ENCODE results near the gene LRRFIP1.
"Not testable (repeated sequence)": the region's sequence is repeated elsewhere in the genome, so short reads cannot be mapped to it uniquely, and the experiment has no call there.

Gene LRRFIP1

GRCh38 chr2:237774811-237775553, 147.6 kb downstream of the LRRFIP1 start:
- H3K4me3 ChIP-seq (ENCODE audit: low read length) = no peak overlapping the region
- no peak for TF ChIP-seq ZNF274 (IDR thresholded peaks at IDR 0.05; ENCODE audit: low read depth, low read length)

- H3K4me3 ChIP-seq (ENCODE audit: low read length) = no peak overlapping the region
- TF ChIP-seq ZNF274 (IDR thresholded peaks at IDR 0.05; ENCODE audit: low read depth, low read length) = no peak
Observed at GRCh38 chr2:237779521-237779920, 152.1 kb downstream of the LRRFIP1 start.

- TF ChIP-seq ZNF274 (IDR thresholded peaks at IDR 0.05; ENCODE audit: low read depth, low read length) = no peak
- H3K4me3 ChIP-seq (ENCODE audit: low read length) = no peak overlapping the region
Observed at GRCh38 chr2:237782181-237782580, 154.8 kb downstream of the LRRFIP1 start.

GRCh38 chr2:237783678-237784077, 156.3 kb downstream of the LRRFIP1 start:
- not testable (repeated sequence) for H3K4me3 ChIP-seq (ENCODE audit: low read length)

DNA sequence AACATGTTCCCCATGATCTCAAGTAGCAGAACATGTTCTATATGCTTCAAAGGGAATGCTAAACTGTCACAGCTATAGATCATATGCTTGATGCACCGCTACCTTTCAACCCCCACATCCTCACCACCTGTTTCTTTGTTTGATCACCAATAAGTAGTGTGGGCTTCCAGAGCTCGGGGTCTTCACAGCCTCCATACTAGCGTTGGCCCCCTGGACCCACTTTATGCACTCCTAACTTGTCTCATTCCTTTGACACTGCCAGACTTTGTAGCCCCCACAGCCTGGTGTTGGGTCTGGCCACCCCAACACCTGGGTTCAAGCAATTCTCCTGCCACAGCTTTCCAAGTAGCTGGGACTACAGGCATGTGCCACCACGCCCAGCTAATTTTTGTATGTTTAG, 159.5 kb downstream of the LRRFIP1 start:
- no peak overlapping the region for H3K4me3 ChIP-seq (ENCODE audit: low read length)
- no peak for TF ChIP-seq ZNF274 (IDR thresholded peaks at IDR 0.05; ENCODE audit: low read depth, low read length)

- H3K4me3 ChIP-seq (ENCODE audit: low read length) = no peak overlapping the region
- no peak for TF ChIP-seq ZNF274 (IDR thresholded peaks at IDR 0.05; ENCODE audit: low read depth, low read length)
Observed at GRCh38 chr2:237790353-237790752, 163.0 kb downstream of the LRRFIP1 start.

DNA sequence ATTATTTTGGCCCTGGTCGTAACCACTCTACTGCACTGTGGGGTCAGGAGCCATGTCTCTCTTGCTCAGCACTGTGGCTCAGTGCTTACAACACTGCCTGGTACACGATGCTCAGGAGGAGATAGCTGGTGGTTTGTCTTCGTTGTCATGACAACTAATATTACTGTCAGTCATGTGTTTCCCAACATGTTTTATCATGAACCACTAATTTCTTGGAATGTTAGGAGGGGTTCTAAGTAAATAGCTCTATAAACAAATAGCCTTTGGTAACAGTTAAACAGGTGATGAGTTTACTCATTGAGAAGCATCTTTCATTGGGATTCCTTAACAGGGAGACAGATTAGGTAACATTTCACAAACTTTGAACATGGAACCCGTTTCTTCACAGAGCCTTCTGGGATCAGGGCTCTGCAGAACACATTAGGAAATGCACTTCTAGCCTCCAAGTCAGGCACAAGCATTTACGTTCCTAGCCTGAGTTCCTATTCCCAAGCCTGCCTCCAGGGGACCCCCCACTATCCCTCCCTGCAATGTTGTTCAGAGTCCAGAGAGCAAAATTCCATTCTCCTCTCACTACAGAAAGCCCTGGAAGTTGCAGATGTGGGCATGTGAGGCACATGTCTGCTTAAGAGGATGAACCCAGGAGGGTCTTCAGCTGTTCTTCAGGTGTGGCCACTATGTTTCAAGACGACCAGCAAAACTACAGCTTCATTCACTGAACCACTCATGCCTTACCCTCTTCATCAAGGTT, 164.8 kb downstream of the LRRFIP1 start:
- TF ChIP-seq ZNF274 (IDR thresholded peaks at IDR 0.05; ENCODE audit: low read depth, low read length) = no peak

DNA sequence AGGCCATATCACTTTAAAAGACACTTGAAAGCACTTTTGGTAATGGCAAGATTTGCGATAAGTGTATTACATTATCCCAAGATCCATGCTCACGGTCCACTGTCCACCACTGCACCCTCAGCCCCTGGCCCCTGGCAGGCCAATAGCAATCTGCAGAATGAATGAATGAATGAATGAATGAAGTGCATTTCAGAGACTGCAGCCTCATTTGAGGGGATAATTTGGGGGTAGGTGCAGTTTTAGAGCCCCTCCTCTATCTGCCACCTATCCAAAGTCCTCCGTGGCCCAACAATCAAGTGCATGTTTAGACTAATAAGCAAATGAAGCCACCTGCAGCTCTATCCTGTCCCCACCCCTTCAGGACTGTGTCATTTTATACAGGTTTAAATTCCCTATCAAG, 169.9 kb downstream of the LRRFIP1 start:
- TF ChIP-seq ZNF274 (IDR thresholded peaks at IDR 0.05; ENCODE audit: low read depth, low read length) = no peak
- no peak overlapping the region for H3K4me3 ChIP-seq (ENCODE audit: low read length)

More for the DNA sequence above, 164.8 kb downstream of the LRRFIP1 start:
- H3K4me3 ChIP-seq (ENCODE audit: low read length) = no peak overlapping the region

- no peak within 1 kb of the TSS for H3K4me3 ChIP-seq (ENCODE audit: low read length)
Observed at GRCh38 chr2:237798236-237799059, 171.1 kb downstream of the LRRFIP1 start, which contains the start of gene RBM44. Gene RBM44, plus strand, starts transcription at chr2:237798779. Its CDS starts 14,831 bp downstream, at chr2:237813610.

GRCh38 chr2:237799060-237799428, 171.7 kb downstream of the LRRFIP1 start:
- TF ChIP-seq ZNF274 (IDR thresholded peaks at IDR 0.05; ENCODE audit: low read depth, low read length) = no peak
- no peak overlapping the region for H3K4me3 ChIP-seq (ENCODE audit: low read length)

More at GRCh38 chr2:237798236-237799059, 171.1 kb downstream of the LRRFIP1 start, which contains the start of gene RBM44:
- no peak for TF ChIP-seq ZNF274 (IDR thresholded peaks at IDR 0.05; ENCODE audit: low read depth, low read length)

DNA sequence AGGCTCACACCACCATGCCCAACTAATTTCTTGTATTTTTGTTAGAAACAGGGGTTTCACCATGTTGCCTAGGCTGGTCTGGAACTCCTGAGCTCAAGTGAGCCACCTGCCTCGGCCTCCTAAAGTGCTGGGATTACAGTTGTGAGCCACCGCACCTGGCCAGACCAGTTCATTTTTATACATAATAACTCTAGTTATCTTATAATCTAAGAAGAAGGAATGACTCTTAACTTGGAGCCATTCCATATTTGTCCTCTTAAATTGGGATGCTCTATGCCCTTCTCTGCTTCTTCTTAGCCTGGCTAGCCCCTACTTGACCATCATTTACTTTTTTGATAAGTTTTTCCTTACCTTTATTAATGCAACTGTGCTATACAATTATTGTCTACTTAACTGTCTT, 174.1 kb downstream of the LRRFIP1 start:
- no peak for TF ChIP-seq ZNF274 (IDR thresholded peaks at IDR 0.05; ENCODE audit: low read depth, low read length)
- no peak overlapping the region for H3K4me3 ChIP-seq (ENCODE audit: low read length)

GRCh38 chr2:237806334-237806733, 178.9 kb downstream of the LRRFIP1 start:
- TF ChIP-seq ZNF274 (IDR thresholded peaks at IDR 0.05; ENCODE audit: low read depth, low read length) = no peak
- H3K4me3 ChIP-seq (ENCODE audit: low read length) = no peak overlapping the region

DNA sequence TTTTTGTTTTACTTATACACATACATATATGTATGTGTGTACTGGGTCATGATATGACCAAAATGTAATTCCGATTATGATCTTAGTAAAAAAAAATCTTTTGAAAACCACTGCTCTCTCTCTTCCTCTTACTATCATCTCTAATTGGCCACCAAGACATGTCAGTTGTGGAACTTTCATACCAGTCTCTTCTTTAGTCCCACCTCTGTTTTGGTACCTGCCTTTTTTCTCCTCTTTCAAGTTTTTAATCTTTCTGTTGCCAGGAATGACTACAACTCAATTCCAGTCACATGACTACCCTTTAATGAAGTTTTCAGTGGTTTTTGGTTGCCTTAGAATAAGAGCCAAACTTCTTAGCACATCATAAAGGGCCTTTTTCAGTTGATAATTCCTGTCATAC, 188.2 kb downstream of the LRRFIP1 start:
- no peak for TF ChIP-seq ZNF274 (IDR thresholded peaks at IDR 0.05; ENCODE audit: low read depth, low read length)
- H3K4me3 ChIP-seq (ENCODE audit: low read length) = no peak overlapping the region

DNA sequence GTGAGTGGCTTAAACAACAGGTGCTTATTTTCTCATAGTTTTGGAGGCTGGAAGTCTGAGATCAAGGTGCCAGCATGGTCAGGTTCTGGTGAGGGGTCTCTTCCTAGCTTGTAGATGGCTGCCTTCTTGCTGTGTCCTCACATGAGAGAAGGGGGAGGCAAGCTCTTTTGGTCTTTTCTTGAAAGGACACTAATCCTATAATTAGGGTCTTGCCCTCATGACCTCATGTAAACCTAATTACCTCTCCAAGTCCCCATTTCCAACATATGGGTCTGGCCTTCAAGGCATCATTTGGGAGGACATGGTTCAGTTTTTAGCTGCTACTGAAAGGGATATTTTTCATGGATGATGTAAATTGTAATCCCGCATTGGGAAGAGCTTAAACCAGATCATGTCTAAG, 189.1 kb downstream of the LRRFIP1 start:
- TF ChIP-seq ZNF274 (IDR thresholded peaks at IDR 0.05; ENCODE audit: low read depth, low read length) = no peak
- no peak overlapping the region for H3K4me3 ChIP-seq (ENCODE audit: low read length)
